22Rv1 (cell line): Measurements from ENCODE around the gene TXK.

Experiments used
- ZFX ChIP-seq: fragments of 450-650 bp; IDR thresholded peaks from 2 replicates; pipeline ENCODE4 v1.6.1; 2017; ENCODE audit warnings: antibody characterized with exemption, borderline replicate concordance
- TF ChIP-seq, protein P1 (sequence below): fragments of 450-650 bp; IDR thresholded peaks from 2 replicates; pipeline ENCODE4 v1.5.1; 2017; ENCODE audit warnings: mild to moderate bottlenecking

DNA sequence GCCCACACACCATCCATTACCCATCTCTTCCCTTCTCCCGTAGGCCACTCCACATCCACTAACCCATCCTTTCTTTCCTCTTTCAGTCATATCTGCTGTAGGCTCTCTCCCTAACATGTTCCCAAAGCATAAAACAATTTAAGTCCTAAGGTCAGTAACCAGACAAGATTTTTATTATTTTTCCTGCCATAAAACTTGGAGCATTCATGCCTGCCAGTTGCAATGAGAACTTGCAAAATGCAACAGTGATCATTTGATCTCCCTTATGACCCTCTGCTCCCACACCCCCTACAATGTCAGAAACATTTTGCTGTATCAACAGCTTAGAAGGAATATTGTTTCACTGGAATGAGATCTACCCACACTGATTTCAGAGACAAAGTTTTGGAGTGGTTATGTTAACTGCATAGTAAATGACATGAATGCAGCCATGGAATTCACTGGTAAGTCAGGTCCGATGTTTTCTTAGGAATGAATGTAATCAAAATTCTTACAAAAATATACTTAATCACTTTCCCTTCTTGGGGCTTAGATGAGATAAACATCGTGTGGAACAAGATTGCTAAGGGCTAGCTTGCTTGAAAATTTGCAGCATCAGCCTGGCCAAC lies 111.8 kb downstream of the TXK start:
- TF ChIP-seq, protein P1, sequence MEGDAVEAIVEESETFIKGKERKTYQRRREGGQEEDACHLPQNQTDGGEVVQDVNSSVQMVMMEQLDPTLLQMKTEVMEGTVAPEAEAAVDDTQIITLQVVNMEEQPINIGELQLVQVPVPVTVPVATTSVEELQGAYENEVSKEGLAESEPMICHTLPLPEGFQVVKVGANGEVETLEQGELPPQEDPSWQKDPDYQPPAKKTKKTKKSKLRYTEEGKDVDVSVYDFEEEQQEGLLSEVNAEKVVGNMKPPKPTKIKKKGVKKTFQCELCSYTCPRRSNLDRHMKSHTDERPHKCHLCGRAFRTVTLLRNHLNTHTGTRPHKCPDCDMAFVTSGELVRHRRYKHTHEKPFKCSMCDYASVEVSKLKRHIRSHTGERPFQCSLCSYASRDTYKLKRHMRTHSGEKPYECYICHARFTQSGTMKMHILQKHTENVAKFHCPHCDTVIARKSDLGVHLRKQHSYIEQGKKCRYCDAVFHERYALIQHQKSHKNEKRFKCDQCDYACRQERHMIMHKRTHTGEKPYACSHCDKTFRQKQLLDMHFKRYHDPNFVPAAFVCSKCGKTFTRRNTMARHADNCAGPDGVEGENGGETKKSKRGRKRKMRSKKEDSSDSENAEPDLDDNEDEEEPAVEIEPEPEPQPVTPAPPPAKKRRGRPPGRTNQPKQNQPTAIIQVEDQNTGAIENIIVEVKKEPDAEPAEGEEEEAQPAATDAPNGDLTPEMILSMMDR, result no peak
- TF ChIP-seq ZFX, result no peak
